Measurements from ENCODE around the gene FKBP10. TPM values are rescaled to one million over a fixed set of nuclear protein-coding genes. Genes with fewer than 3 reads are reported as not detected.

The FKBP10 gene
- 10 to 100 TPM; 35.9 to 43.3 (median 39.4) TPM for total RNA-seq

DNA sequence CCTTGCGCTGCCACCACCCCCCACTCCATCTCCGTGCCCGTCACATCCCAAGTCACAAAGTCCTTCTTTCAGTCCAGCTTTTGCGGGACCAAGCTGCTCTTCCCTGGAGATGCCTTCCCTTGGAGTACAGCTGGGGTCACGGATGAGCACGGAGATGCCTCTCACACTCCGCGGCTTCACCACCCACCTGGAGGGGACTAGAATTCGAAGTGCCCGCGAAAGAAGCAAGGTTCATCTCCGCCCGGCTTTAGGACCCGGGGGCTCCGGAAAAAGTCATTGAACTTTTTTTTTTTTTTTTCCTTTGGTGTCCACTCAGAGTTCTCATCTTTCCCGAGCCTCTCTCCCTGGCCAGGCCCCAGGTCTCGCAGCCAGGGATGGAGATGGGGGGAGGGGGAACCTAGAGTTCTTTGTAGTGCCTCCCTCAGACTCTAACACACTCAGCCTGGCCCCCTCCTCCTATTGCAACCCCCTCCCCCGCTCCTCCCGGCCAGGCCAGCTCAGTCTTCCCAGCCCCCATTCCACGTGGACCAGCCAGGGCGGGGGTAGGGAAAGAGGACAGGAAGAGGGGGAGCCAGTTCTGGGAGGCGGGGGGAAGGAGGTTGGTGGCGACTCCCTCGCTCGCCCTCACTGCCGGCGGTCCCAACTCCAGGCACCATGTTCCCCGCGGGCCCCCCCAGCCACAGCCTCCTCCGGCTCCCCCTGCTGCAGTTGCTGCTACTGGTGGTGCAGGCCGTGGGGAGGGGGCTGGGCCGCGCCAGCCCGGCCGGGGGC, at the start of gene FKBP10:
FKBP10 (plus strand) TSS at position 624 of the 771 bp plus-strand sequence; CDS start at position 655, 31 bp downstream.
- Histone ChIP-seq H3K36me3 (no peaks in the 10 kb centered on the region), H3K9me3 (no peaks in the 10 kb centered on the region), H3K27ac (peak within 1 kb of the TSS; percentile 56 to 81), H3K4me3 (peak within 1 kb of the TSS; percentile 67 to 86 (median 79)), H3K27me3 (no peaks in the 10 kb centered on the region), H3K4me1 (peaks cover 3 to 6% of the 10 kb centered on the region in 2 donors)
- DNase-seq (ENCODE audit: low spot score in 2 of 2), result peak in 1 of 2 donors; percentile 36
- TF ChIP-seq CTCF (IDR thresholded peaks at IDR 0.05) (no peak), POLR2AphosphoS5 (IDR thresholded peaks at IDR 0.05) (peak in 1 of 3 donors; percentile 22)
- intact Hi-C loops (cut with DNase I; ENCODE audit: low total_unique reads), result no loop called here

DNA sequence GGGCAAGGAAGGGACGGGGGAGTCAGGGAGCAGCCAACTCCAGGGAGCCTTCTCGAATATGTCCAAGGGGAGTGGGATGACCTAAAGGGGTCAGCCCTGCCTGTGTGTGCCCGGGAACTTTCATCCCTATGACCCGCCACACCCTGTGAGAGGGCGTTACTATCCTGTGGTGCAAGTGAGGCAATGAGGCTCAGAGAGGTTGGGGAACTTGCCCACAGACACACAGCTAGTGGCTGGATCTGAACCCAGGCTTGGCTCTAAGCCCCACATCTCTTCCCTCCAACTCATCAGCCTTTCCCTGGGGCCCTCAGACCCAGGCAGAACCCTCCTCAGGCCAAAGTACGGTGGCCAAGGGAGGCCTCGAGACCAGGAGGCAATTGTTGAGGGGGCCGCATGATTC, 49.5 kb upstream of the FKBP10 start:
- Histone ChIP-seq H3K9me3 (no peaks in the 10 kb centered on the region), H3K4me3 (no peak overlapping the region), H3K4me1 (no peaks in the 10 kb centered on the region), H3K27me3 (no peaks in the 10 kb centered on the region), H3K36me3 (peaks cover 11% of the 10 kb centered on the region), H3K27ac (peak overlapping the region in 1 of 2 donors; percentile 19)
- DNase-seq (ENCODE audit: low spot score in 2 of 2), result no peak
- TF ChIP-seq CTCF (IDR thresholded peaks at IDR 0.05) (no peak), POLR2AphosphoS5 (IDR thresholded peaks at IDR 0.05) (no peak), POLR2A (IDR thresholded peaks at IDR 0.05) (no peak)
- intact Hi-C loops (cut with DNase I; ENCODE audit: low total_unique reads), result no loop called here

DNA sequence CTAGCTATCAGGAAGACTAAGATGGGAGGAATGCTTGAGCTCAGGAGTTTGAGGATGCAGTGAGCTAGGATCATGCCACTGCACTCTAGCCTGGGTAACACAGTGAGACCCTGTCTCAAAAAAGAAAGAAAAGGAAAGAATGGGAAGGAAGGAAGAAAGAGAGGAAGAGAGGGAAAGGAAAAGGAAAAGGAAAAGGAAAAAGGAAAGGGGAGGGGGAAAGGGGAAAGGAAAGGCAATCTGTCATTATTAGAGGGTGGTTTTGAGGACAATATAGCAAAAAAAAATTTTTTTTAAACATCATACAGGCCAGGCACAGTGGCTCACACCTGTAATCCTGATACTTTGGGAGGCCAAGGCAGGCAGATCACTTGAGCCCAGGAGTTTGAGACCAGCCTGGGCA, 46.7 kb upstream of the FKBP10 start:
- Histone ChIP-seq H3K27ac (no peak overlapping the region), H3K9me3 (no peaks in the 10 kb centered on the region), H3K27me3 (no peaks in the 10 kb centered on the region), H3K4me1 (no peaks in the 10 kb centered on the region), H3K36me3 (peaks cover 11% of the 10 kb centered on the region), H3K4me3 (no peak overlapping the region)
- no peak for TF ChIP-seq CTCF (IDR thresholded peaks at IDR 0.05)
- TF ChIP-seq POLR2A (IDR thresholded peaks at IDR 0.05), result no peak
- no peak for TF ChIP-seq POLR2AphosphoS5 (IDR thresholded peaks at IDR 0.05)
- intact Hi-C loops (cut with DNase I; ENCODE audit: low total_unique reads), result no loop called here
- no peak for DNase-seq (ENCODE audit: low spot score in 2 of 2)

DNA sequence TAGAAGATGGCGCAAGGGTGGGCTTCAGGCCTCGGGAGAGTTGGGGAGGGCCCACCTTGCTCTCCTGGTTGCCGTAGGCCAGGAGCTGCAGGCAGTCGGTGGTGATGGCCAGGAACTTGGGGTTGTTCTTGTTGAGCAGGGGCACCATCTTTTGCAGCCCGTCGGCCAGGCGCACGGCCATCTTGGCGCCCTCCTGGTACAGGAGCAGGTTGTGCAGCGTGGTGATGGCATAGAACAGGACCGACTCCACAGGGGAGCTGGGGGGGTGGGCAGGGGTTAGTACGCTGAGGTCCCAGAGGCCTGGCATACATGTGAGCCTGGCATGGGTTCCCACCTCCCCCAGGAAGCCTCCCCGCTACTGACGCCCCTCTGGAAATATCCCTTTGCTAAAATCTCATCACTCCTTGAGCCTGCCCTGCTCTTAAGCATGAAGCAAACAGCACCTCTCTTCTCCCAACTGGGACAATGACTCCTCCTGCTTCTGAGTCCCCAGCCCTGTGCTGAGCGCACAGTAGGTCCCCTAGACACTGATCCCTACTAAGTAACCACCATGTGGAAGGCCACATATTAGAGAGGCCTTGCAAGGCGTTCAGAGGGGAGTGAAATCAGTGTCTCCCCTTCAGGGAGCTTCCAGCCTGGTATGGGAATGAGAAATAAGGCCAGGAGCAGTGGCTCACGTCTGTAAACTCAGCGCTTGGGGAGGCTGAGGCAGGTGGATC, 45.3 kb upstream of the FKBP10 start:
- intact Hi-C loops (cut with DNase I; ENCODE audit: low total_unique reads), result no loop called here
- DNase-seq (ENCODE audit: low spot score in 2 of 2), result no peak
- no peak overlapping the region for H3K27ac ChIP-seq
- TF ChIP-seq POLR2A (IDR thresholded peaks at IDR 0.05) (no peak), CTCF (IDR thresholded peaks at IDR 0.05) (no peak), POLR2AphosphoS5 (IDR thresholded peaks at IDR 0.05) (no peak)
- no peak overlapping the region for H3K4me3 ChIP-seq
- H3K9me3 ChIP-seq, result no peaks in the 10 kb centered on the region
- no peaks in the 10 kb centered on the region for H3K27me3 ChIP-seq
- H3K4me1 ChIP-seq, result peaks cover 5 to 8% of the 10 kb centered on the region in 2 donors
- peaks cover 9% of the 10 kb centered on the region for H3K36me3 ChIP-seq

Data from breast epithelium (tissue), 4 donors.